HEK293T (cell line): ENCODE measurements around the gene WWOX.

Experiments used
- BHLHE40 ChIP-seq: fragments of 450-650 bp; IDR thresholded peaks from 2 replicates; pipeline ENCODE4 v1.6.1; 2016; ENCODE audit warnings: mild to moderate bottlenecking, moderate library complexity, borderline replicate concordance
- CTBP1 ChIP-seq: fragments of 450-650 bp; IDR thresholded peaks from 2 replicates; pipeline ENCODE4 v1.6.1; 2016; ENCODE audit warnings: borderline replicate concordance
- ELF4 ChIP-seq: fragments of 450-650 bp; IDR thresholded peaks from 2 replicates; pipeline ENCODE4 v1.6.1; 2017; ENCODE audit warnings: antibody characterized with exemption
- FOXK2 ChIP-seq: fragments of 450-650 bp; IDR thresholded peaks from 2 replicates; pipeline ENCODE4 v1.6.1; 2016; ENCODE audit warnings: mild to moderate bottlenecking
- FOXM1 ChIP-seq: fragments of 450-650 bp; IDR thresholded peaks from 2 replicates; pipeline ENCODE4 v1.6.1; 2017; ENCODE audit warnings: mild to moderate bottlenecking, borderline replicate concordance
- HDGF ChIP-seq: fragments of 450-650 bp; IDR thresholded peaks from 2 replicates; pipeline ENCODE4 v1.6.1; 2017; ENCODE audit warnings: antibody characterized with exemption, borderline replicate concordance
- L3MBTL2 ChIP-seq: fragments of 450-650 bp; conservative IDR thresholded peaks from 2 replicates; pipeline ENCODE4 v1.6.1; 2016; ENCODE audit warnings: mild to moderate bottlenecking
- LEF1 ChIP-seq: fragments of 450-650 bp; IDR thresholded peaks from 2 replicates; pipeline ENCODE4 v1.6.1; 2017; ENCODE audit warnings: mild to moderate bottlenecking, borderline replicate concordance
- NFRKB ChIP-seq: fragments of 450-650 bp; IDR thresholded peaks from 2 replicates; pipeline ENCODE4 v1.6.1; 2016; ENCODE audit warnings: mild to moderate bottlenecking, moderate library complexity
- PKNOX1 ChIP-seq: fragments of 450-650 bp; IDR thresholded peaks from 2 replicates; pipeline ENCODE4 v1.6.1; 2016
- SP1 ChIP-seq: fragments of 450-650 bp; IDR thresholded peaks from 2 replicates; pipeline ENCODE4 v1.6.1; 2017
- SUZ12 ChIP-seq: fragments of 450-650 bp; IDR thresholded peaks from 2 replicates; pipeline ENCODE4 v1.6.1; 2016; ENCODE audit warnings: mild to moderate bottlenecking
- ZNF384 ChIP-seq: fragments of 450-650 bp; IDR thresholded peaks from 2 replicates; pipeline ENCODE4 v1.6.1; 2016

- TF ChIP-seq BHLHE40 (no peak), ELF4 (no peak), FOXK2 (no peak), ZNF384 (no peak), HDGF (no peak), NFRKB (no peak), PKNOX1 (no peak), L3MBTL2 (no peak), CTBP1 (no peak), FOXM1 (no peak), SUZ12 (no peak), LEF1 (no peak), SP1 (no peak)
These were observed 1094.8 kb downstream of the WWOX start for GRCh38 chr16:79194291-79194690.
